Measurements from ENCODE around the gene ZNF831. TPM values are rescaled to one million over a fixed set of nuclear protein-coding genes. Genes with fewer than 3 reads are reported as not detected.

Gene ZNF831
- total RNA-seq = 1 to 10 TPM in 1 of 4 donors, under 1 TPM in 3; 0.15 to 1.2 (median 0.37) TPM

DNA sequence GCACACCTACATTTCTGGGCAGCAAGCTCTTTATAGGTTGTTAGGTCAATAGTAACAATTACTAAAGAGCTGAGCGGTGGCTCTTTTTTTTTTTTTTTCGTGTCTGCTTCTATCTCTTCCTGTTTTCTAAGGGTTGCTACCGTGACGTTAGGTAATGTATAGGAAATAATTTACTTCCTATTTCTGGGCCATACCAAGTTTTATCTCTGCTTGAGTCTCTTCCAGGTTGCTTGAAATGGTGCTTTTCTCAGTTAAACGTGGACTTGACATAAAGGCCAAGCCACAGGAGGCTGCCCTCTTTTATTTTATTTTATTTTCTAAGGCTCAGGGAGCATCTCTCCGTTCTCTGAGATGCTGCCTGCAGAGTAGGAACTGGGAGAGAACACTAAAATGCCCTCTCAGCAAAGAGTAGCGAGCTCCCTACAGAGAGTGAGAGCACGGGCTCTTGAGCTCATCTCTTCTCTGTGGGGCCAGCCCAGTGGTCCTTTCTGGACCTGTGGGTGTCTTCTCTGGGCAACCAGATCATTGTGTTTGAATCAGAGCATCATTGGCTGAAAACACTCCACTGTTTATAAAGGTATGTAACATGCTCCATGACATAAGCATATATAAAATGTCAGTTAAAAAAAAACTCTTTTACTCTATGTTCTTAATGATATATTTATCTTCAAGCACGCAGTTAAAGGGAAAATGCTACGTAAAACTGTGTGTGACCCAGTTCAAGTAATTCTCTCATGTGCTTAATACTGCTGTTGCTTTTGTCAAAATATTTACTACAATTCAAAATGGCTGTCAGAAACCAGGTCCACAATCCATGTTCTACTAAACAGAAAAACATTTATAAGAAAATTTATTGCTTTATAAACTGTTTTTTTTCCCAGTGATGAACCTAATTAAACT is at the start of gene ZNF831:
TSS of gene ZNF831 (plus strand) at position 191 of the 900 bp plus-strand sequence. CDS start 27,199 bp downstream, outside the sequence.
- no peak within 1 kb of the TSS for H3K27ac ChIP-seq
- ATAC-seq = no peak
- TF ChIP-seq EP300 (IDR thresholded peaks at IDR 0.05) = no peak
- TF ChIP-seq POLR2AphosphoS5 (IDR thresholded peaks at IDR 0.05) = no peak
- TF ChIP-seq, protein P1, sequence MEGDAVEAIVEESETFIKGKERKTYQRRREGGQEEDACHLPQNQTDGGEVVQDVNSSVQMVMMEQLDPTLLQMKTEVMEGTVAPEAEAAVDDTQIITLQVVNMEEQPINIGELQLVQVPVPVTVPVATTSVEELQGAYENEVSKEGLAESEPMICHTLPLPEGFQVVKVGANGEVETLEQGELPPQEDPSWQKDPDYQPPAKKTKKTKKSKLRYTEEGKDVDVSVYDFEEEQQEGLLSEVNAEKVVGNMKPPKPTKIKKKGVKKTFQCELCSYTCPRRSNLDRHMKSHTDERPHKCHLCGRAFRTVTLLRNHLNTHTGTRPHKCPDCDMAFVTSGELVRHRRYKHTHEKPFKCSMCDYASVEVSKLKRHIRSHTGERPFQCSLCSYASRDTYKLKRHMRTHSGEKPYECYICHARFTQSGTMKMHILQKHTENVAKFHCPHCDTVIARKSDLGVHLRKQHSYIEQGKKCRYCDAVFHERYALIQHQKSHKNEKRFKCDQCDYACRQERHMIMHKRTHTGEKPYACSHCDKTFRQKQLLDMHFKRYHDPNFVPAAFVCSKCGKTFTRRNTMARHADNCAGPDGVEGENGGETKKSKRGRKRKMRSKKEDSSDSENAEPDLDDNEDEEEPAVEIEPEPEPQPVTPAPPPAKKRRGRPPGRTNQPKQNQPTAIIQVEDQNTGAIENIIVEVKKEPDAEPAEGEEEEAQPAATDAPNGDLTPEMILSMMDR (IDR thresholded peaks at IDR 0.05) = no peak
- TF ChIP-seq POLR2A (IDR thresholded peaks at IDR 0.05) = no peak
- H3K4me1 ChIP-seq = no peaks in the 10 kb centered on the region
- H3K27me3 ChIP-seq = peaks cover 30% of the 10 kb centered on the region
- 69 to 74% methylated on average over 6 to 8 of the region's 10 CpGs for WGBS, 2 donors (ENCODE audit: low coverage in 1 of 2)
- no peaks in the 10 kb centered on the region for H3K36me3 ChIP-seq
- H3K9me3 ChIP-seq = peaks cover 0 to 5% (median 0%) of the 10 kb centered on the region in 3 donors
- H3K4me3 ChIP-seq = no peak within 1 kb of the TSS

DNA sequence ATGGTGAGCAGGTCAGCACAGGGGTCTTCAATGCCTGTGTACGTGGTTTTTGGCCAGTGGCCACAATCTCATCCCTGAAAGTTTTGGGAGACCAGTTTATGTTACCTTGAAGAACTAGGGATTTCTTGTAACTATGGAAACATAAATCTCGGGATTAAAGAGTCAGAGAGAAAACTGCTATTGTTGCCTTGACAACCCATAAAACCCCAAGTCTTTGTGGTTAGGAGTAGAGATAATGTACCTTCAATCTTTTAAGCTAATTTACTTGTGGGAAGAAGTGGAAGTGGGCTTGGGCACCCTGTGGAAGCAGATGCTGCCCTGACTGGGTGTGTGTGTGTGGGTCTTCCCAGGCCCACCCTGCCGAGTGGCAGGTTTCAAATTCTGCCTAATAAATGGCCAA is 46.1 kb upstream of the ZNF831 start:
- no peak for ATAC-seq
- H3K27me3 ChIP-seq = peaks cover 14% of the 10 kb centered on the region
- H3K36me3 ChIP-seq = no peaks in the 10 kb centered on the region
- peaks cover 0 to 8% (median 0%) of the 10 kb centered on the region in 3 donors for H3K9me3 ChIP-seq
- no peak overlapping the region for H3K27ac ChIP-seq
- no peak overlapping the region for H3K4me3 ChIP-seq
- no peak for TF ChIP-seq POLR2A (IDR thresholded peaks at IDR 0.05)
- TF ChIP-seq, protein P1 (IDR thresholded peaks at IDR 0.05) = no peak
- TF ChIP-seq EP300 (IDR thresholded peaks at IDR 0.05) = no peak
- no peaks in the 10 kb centered on the region for H3K4me1 ChIP-seq
- 54% methylated on average over 3 of the region's 3 CpGs; no CpG with 5 or more reads in 1 of the 2 donors for WGBS, 2 donors (ENCODE audit: low coverage in 1 of 2)

GRCh38 chr20:59118855-59119254 is 44.8 kb upstream of the ZNF831 start:
- Histone ChIP-seq H3K36me3 (no peaks in the 10 kb centered on the region), H3K9me3 (peaks cover 0 to 8% (median 0%) of the 10 kb centered on the region in 3 donors), H3K4me3 (no peak overlapping the region), H3K4me1 (no peaks in the 10 kb centered on the region), H3K27me3 (peaks cover 20% of the 10 kb centered on the region), H3K27ac (no peak overlapping the region)
- 89 to 91% methylated on average over 4 to 7 of the region's 9 CpGs for WGBS, 2 donors (ENCODE audit: low coverage in 1 of 2)
- no peak for ATAC-seq
- TF ChIP-seq POLR2A (IDR thresholded peaks at IDR 0.05) = no peak
- TF ChIP-seq, protein P1 (IDR thresholded peaks at IDR 0.05) = no peak
- TF ChIP-seq POLR2AphosphoS5 (IDR thresholded peaks at IDR 0.05) = no peak
- no peak for TF ChIP-seq EP300 (IDR thresholded peaks at IDR 0.05)

GRCh38 chr20:59120491-59120890 is 43.1 kb upstream of the ZNF831 start:
- TF ChIP-seq, protein P1 (IDR thresholded peaks at IDR 0.05) = no peak
- TF ChIP-seq POLR2A (IDR thresholded peaks at IDR 0.05) = no peak
- TF ChIP-seq POLR2AphosphoS5 (IDR thresholded peaks at IDR 0.05) = no peak
- TF ChIP-seq EP300 (IDR thresholded peaks at IDR 0.05) = no peak
- H3K27ac ChIP-seq = no peak overlapping the region
- peaks cover 20% of the 10 kb centered on the region for H3K27me3 ChIP-seq
- 48 to 82% methylated on average over 2 to 5 of the region's 7 CpGs for WGBS, 2 donors (ENCODE audit: low coverage in 1 of 2)
- H3K36me3 ChIP-seq = no peaks in the 10 kb centered on the region
- ATAC-seq = no peak
- H3K9me3 ChIP-seq = peaks cover 0 to 8% (median 0%) of the 10 kb centered on the region in 3 donors
- no peak overlapping the region for H3K4me3 ChIP-seq
- H3K4me1 ChIP-seq = no peaks in the 10 kb centered on the region
